ENCODE measurements around the gene MKRN2. TPM values are rescaled to one million over a fixed set of nuclear protein-coding genes. Genes with fewer than 3 reads are reported as not detected.

The MKRN2 gene
- total and polyA plus RNA-seq, 2 of the 4 experiments (the other 2 are of a cell fraction) = 44.4 to 65.6 TPM

- TF ChIP-seq NFE2L2 (IDR thresholded peaks at IDR 0.05; ENCODE audit: low read depth, low read length) (no peak), MXI1 (IDR thresholded peaks at IDR 0.05; ENCODE audit: borderline replicate concordance, low read depth, low read length) (no peak), RAD21 (IDR thresholded peaks at IDR 0.05; ENCODE audit: low read length) (no peak), MAFK (IDR thresholded peaks at IDR 0.05; ENCODE audit: low read depth, low read length) (no peak), SMC3 (IDR thresholded peaks at IDR 0.05; ENCODE audit: low read depth, low read length) (no peak), POLR2A (IDR thresholded peaks at IDR 0.05; ENCODE audit: low read depth, low read length) (no peak), FOS (IDR thresholded peaks at IDR 0.05; ENCODE audit: low read depth, low read length) (no peak), RCOR1 (IDR thresholded peaks at IDR 0.05; ENCODE audit: insufficient replicate concordance, low read length) (no peak), RFX5 (IDR thresholded peaks at IDR 0.05; ENCODE audit: low read depth, low read length) (no peak), CEBPB (IDR thresholded peaks at IDR 0.05; ENCODE audit: low read depth, low read length) (no peak), BHLHE40 (IDR thresholded peaks at IDR 0.05; ENCODE audit: low read depth, low read length) (no peak), MAZ (IDR thresholded peaks at IDR 0.05; ENCODE audit: borderline replicate concordance, low read depth, low read length) (no peak), CTCF (conservative IDR thresholded peaks at IDR 0.05; ENCODE audit: low read depth, low read length) (no peak), CHD1 (IDR thresholded peaks at IDR 0.05; ENCODE audit: low read depth, low read length) (no peak)
- TF ChIP-seq, protein P1, sequence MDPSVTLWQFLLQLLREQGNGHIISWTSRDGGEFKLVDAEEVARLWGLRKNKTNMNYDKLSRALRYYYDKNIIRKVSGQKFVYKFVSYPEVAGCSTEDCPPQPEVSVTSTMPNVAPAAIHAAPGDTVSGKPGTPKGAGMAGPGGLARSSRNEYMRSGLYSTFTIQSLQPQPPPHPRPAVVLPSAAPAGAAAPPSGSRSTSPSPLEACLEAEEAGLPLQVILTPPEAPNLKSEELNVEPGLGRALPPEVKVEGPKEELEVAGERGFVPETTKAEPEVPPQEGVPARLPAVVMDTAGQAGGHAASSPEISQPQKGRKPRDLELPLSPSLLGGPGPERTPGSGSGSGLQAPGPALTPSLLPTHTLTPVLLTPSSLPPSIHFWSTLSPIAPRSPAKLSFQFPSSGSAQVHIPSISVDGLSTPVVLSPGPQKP (IDR thresholded peaks at IDR 0.05; ENCODE audit: borderline replicate concordance, low read depth, low read length) = no peak
- TF ChIP-seq, protein P2, sequence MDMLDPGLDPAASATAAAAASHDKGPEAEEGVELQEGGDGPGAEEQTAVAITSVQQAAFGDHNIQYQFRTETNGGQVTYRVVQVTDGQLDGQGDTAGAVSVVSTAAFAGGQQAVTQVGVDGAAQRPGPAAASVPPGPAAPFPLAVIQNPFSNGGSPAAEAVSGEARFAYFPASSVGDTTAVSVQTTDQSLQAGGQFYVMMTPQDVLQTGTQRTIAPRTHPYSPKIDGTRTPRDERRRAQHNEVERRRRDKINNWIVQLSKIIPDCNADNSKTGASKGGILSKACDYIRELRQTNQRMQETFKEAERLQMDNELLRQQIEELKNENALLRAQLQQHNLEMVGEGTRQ (IDR thresholded peaks at IDR 0.05; ENCODE audit: low read depth, low read length) = no peak
- Histone ChIP-seq H3K36me3 (ENCODE audit: control insufficient read depth, insufficient read depth, low read length) (peaks cover 2% of the 10 kb centered on the region; the same call in 1 of the 2 replicates), H3K14ac (replicated peaks; ENCODE audit: low read depth, low read length) (no peak overlapping the region), H4K91ac (ENCODE audit: insufficient read depth, low read depth, low read length) (no peak overlapping the region), H2BK120ac (ENCODE audit: low read depth, low read length) (no peak overlapping the region), H3K9ac (ENCODE audit: low read depth, low read length) (no peak overlapping the region), H3K56ac (ENCODE audit: extremely low read depth, insufficient read depth, low read length) (no peak overlapping the region), H3K4me2 (ENCODE audit: low read depth, low read length) (no peak overlapping the region), H2AFZ (replicated peaks; ENCODE audit: low read length, poor library complexity) (no peak overlapping the region), H3K79me1 (ENCODE audit: low read depth in 1 of 2, low read length in 2 of 2) (no peaks in the 10 kb centered on the region), H2BK5ac (ENCODE audit: low read depth, low read length, poor library complexity, severe bottlenecking) (no peak overlapping the region), H2BK20ac (ENCODE audit: low read depth, low read length) (no peak overlapping the region), H3K18ac (ENCODE audit: low read depth, low read length) (no peak overlapping the region), H4K5ac (ENCODE audit: low read depth, low read length) (no peak overlapping the region), H3K4me3 (ENCODE audit: insufficient read depth, low read depth, low read length) (no peak overlapping the region), H3K23ac (ENCODE audit: low read depth, low read length) (no peak overlapping the region), H3K4me1 (ENCODE audit: control insufficient read depth, insufficient read depth, low read length) (peaks cover 2% of the 10 kb centered on the region; the same call in 1 of the 2 replicates), H3K27me3 (ENCODE audit: control insufficient read depth, insufficient read depth, low read length) (no peaks in the 10 kb centered on the region), H2BK15ac (ENCODE audit: low read depth, low read length) (no peak overlapping the region), H3K4ac (ENCODE audit: low read depth, low read length) (no peak overlapping the region), H4K20me1 (ENCODE audit: insufficient read depth, low read length) (no peaks in the 10 kb centered on the region), H3K27ac (ENCODE audit: insufficient read depth, low read length) (no peak overlapping the region), H3K9me3 (ENCODE audit: control insufficient read depth, insufficient read depth, low read length) (no peaks in the 10 kb centered on the region), H4K8ac (ENCODE audit: low read depth in 2 of 2, low read length in 2 of 2) (no peak overlapping the region), H3K9me1 (ENCODE audit: insufficient read depth, low read length) (no peaks in the 10 kb centered on the region), H2AK5ac (ENCODE audit: low read depth, low read length) (no peak overlapping the region), H2AK9ac (replicated peaks; ENCODE audit: low read depth, low read length, poor library complexity) (no peak overlapping the region)
- in situ Hi-C loops (cut with MboI; ENCODE audit: low sequenced_read_pairs) = no loop called here
- intact Hi-C loops (cut with micrococcal nuclease) = no loop called here
- ChIA-PET POLR2A (ENCODE audit: unreplicated experiment) (no interaction called here), CTCF (interaction anchor here (0.8 kb wide), 1 partner anchor 39 kb away, joined by 3 read pairs; the partner anchor contains the start of gene TSEN2)
- ATAC-seq (ENCODE audit: low read depth) (no peak), DNase-seq (no peak)
- WGBS, 2 experiments (ENCODE audit: extremely low coverage in 2 of 2, insufficient read length in 1 of 2) = no CpG with 5 or more reads among the region's 1 CpG
- no TSS peak for BruUV-seq (replicated peaks)
- dilution Hi-C loops (cut with HindIII; ENCODE audit: low sequenced_read_pairs, unreplicated experiment) = no loop called here
These were observed 34.2 kb upstream of the MKRN2 start for GRCh38 chr3:12522721-12523120.

All from IMR-90 (cell line).